ENCODE measurements around the gene SELE.
A peak's percentile ranks its signal among the peaks of the same experiment; 100 is the strongest.
"Not testable (repeated sequence)": the region's sequence is repeated elsewhere in the genome, so short reads cannot be mapped to it uniquely, and the experiment has no call there.

The SELE gene

DNA sequence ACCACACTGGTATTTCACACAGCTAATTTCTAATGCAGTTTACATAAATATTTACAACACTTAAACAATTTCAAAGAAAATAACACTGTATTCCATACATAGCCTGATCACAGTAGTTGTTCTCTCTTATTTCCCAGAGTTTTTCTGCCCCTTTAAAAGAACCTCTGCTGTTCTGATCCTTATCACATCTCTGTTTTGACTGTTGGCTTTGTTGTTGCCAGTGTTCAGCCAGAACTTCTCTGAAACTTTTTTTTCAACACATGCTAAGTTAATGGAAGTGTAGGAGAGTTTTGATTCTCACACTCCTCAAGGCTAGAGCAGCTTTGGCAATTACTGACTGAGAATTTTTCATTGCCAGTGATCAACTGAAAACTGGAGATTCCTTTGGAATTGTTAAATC is 11.1 kb downstream of the SELE start:
- no peak for DNase-seq

GRCh38 chr1:169715100-169715499 is 18.8 kb downstream of the SELE start:
- DNase-seq: not testable (repeated sequence)

GRCh38 chr1:169713090-169713489 is 20.8 kb downstream of the SELE start:
- DNase-seq: not testable (repeated sequence)

- DNase-seq: no peak
Observed at GRCh38 chr1:169712309-169712631, 21.6 kb downstream of the SELE start.

GRCh38 chr1:169711469-169712308 is 22.2 kb downstream of the SELE start, which contains the start of gene SELL:
TSS of gene SELL (minus strand) at chr1:169711620. CDS start at chr1:169711498, 122 bp downstream.
- peak; percentile 78 for DNase-seq

DNA sequence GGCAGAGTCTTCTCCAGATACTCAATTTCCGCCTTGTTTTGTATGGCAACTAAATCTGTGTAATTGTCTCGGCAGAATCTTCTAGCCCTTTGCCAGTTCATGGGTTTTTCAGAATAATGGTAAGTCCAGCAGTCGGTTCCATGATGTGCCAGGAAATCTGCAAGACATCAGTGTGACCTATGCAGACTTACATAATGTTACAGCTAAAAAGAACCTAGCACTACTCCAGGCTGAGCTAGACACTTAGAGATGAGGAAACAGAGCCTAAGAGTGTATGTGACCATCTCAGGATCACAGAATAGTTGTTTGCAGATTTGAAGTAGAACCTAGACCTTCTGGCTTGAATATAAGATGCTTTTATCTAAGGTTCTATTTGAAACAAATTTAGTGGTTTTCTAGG is 25.2 kb downstream of the SELE start:
- DNase-seq: no peak

- no peak for DNase-seq
Observed at GRCh38 chr1:169707912-169708604, 25.8 kb downstream of the SELE start.

DNA sequence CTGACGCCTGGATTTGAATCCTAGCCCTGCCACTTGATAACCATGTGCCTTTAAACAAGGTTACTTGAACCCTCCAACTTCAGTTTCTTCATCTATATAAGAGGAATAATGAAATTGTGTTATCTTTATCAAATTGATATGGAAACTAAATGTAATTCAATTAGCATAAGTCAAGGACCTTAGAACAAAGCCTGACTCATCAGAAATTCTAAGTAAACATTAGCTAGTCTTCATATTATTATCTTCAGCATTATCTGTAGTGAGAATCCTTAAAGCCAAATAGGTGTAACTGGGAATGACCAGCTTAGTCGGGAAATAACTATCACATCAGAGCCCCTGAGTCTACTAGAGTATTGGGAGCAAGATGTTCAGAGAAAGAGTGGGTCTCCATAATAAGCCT is 29.1 kb downstream of the SELE start:
- DNase-seq: no peak

DNA sequence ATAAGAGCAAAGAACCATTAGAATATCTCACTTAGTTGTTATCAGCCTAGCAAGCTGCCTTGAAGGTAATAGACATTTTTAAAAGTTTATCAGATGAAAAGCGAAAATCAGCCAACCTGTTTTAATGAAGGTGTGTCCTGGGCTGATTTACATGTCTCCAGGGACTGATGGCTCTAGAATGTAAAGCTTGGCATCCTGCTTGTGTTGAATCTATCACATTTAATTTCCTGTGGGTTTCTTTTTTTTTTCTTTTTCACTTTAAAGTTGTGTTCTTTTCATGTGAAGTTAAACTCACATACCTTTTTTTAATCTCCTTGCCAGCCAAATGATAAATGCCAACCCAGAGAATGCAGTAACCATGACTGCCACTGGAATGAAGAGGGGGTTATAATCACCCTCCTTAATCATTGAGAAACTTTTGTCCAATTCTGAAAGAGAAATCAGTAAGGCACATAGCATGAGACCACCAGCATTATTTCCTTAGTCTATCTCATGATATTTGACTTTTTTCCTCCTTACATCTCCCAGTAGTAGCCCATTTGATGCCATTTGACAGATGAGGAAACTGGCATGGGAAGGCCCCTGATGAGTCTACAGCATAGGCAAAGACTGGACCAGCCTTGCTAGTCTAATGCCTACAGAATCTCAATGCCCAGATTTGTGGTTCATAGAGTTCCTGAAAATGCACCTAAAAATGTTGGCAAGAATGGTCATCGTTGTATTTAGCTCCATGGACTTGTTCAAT is 32.4 kb downstream of the SELE start:
- no peak for DNase-seq

- no peak for DNase-seq
Observed at GRCh38 chr1:169699707-169700106, 34.2 kb downstream of the SELE start.

DNA sequence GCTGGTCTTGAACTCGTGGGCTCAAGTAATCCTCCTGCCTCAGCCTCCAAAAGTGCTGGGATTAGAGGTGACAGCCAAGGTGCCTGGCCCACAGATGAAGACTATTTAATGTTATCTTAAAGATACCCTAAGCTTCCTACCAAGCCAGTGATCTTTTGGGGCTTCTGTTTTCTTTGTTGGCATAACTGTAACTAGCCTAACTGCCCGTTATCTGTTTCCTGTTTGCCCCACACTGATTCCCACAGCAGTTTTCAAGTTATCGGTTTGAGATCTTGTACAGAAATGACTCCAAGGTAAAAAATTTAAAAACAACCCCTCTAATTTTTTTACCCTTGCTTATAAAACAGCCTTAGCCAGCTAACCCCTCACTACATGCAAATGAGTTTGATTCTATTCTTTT is 34.9 kb downstream of the SELE start:
- DNase-seq: peak; percentile 46

GRCh38 chr1:169697755-169698154 is 36.1 kb downstream of the SELE start:
- peak; percentile 79 for DNase-seq

- DNase-seq: no peak
Observed at GRCh38 chr1:169696273-169697100, 37.4 kb downstream of the SELE start.

DNA sequence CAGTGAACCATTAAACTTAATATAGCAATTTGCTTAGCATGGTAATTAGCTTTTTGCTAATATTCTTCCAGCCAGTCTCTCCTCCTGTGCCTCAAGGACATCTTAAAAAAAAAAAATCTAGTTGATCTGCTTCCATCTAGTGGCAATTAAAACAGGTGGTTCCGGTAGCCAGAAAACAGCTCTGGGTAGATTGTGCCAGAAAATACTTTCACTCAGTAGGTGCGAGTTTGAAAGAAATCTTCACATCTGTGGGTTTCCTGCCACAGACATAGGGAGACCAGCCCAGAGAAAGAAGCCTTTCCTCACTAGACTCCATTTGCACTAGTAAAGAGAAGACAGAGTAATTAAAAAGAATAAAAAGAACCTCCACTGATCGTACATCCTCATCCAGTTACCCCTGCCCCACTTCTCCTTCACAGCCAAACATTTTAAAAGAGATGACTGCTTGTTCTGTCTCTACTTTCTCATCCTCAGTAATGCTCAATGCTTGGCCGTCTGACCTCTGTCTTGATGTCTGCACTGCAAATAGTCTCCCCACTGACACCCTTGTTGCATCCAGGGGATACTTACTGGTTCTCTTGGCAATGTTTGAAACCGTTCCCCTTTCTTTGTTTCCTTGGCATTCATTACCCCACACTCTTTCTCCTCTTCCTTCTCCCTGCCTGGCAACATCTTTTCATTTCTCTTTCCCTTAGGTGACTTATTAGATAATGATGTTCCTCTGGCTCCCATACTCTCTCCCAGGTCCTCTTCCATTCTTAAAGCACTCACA is 39.4 kb downstream of the SELE start:
- DNase-seq: no peak

DNA sequence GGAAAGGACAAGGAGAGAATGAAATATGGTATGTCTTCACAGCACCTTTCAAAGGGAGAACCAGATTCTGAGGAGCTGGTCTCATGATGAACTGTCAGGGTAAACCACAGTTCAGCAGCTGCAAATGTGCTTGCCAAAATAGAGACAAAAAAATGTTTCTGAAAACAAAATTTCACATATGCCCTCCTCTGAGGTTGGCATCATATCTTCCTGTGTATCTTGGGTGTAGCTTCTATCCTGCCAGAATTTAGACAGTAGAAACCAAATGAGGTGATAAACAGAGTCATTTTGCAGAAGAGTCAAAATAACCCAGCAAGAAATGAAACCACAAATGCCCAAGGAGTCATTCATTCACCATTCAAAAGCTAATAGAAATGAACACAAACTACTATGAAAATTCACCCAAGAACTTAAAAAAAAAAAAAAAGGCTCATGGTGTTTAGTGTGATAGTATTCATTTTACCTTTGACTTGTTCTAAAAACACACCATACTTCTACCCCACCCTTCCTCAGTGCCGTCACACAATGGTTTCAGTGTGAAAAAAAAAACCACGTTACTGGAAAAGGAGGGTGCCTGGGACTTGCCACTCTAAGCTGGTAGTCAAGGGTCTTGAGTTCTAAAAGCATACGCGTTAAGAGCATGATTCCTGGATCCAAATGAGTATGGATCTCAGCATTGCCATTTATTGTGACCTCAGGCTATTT is 41.0 kb downstream of the SELE start:
- peak; percentile 61 for DNase-seq

GRCh38 chr1:169690489-169690888 is 43.4 kb downstream of the SELE start:
- DNase-seq: no peak

- DNase-seq: no peak
Observed at GRCh38 chr1:169689395-169689794, 44.5 kb downstream of the SELE start.

GRCh38 chr1:169688377-169688776 is 45.5 kb downstream of the SELE start:
- DNase-seq: not testable (repeated sequence)

DNA sequence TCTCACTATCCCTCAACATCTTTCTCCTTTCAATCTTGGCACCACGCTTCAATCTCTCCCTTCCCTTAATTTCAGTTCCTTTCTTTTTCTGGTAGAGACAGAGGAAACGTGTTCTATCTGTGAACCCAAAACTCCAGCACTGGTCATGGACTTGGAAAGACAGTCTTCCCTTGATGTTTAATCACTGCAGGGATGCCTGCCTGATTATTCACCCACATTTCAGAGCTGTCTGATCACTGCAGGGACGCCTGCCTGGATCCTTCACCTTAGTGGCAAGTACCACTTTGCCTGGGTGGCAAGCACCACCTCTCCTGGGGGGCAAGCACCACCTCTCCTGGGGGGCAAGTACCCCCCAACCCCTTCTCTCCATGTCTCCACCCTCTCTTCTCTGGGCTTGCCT is 50.2 kb downstream of the SELE start:
- no peak for DNase-seq

DNA sequence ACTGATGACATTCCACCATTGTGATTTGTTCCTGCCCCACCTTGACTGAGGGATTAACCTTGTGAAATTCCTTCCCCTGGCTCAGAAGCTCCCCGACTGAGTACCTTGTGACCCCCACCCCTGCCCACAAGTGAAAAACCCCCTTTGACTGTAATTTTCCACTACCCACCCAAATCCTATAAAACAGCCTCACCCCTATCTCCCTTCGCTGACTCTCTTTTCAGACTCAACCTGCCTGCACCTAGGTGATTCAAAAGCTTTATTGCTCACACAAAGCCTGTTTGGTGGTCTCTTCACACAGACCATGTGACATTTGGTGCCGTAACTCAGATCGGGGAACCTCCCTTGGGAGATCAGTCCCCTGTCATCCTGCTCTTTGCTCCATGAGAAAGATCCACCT is 50.7 kb downstream of the SELE start:
- DNase-seq: not testable (repeated sequence)

DNA sequence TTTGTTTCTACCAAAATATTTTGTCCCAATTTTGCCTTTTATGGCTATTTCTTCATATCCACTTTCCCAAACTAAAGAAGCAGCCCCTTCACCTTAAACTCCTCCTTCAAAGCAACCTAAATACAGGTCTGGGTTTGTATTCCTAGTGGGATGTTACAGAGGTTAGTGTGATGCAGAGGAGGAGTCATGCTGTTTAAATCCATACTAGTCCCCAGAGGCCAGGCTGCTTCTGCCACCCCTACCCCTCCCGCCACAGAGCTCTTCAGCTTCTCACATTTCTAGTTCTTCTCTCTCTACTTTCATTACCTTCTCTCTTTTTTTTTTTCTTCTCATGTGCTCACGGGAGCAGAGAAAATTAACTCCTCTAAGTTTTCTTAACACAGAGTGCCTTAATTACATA is 51.8 kb downstream of the SELE start:
- DNase-seq: no peak
